A673 (cell line): Measurements from ENCODE around the gene KPTN.

Experiments
- CTCF ChIP-seq: fragments of 300-800, 200-600 bp; sonication (generic); conservative IDR thresholded peaks from 2 replicates; pipeline ENCODE4 v1.5.1; 2017; ENCODE audit warnings: low read depth, mild to moderate bottlenecking, antibody characterized with exemption, low read length, moderate library complexity, mixed read lengths
- EZH2 ChIP-seq: fragments of 200-600 bp; sonication (generic); IDR thresholded peaks from 2 replicates; pipeline ENCODE4 v1.6.1; 2017; ENCODE audit warnings: borderline replicate concordance, low read depth, mild to moderate bottlenecking, mixed read lengths, antibody characterized with exemption, low read length; ENCODE audit not compliant: poor library complexity, severe bottlenecking

DNA sequence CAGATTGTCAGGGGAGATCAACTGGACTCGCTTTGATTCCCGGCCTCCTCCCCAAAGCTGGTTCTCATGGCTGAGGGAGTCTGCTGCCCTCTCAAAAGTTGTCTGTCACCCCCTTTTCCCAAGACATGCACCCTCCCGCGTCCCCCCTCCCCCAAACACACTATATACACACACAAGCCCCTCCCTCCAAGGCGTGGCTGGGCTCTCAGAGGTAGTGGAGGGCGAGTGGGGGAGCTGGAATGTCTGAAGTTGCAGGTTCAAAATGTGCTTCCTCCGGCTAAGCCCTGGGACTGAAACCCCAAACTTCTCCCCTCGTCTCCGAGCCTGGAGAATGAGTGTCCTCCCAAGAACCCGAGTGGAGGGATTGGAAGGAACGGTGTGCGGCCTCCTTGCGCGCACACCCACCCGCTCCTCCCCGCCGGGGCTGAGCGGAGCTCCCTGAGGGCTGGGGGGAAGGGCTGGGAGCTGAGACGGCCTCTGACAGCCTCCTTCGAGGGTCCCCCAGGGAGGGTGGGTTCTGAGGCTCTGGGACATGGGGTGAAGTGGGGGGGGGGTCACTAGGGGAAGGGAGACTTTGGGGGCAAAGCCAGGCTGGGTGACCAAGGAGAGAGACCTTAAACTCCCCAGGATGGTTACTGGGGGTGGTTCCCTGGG, 54.8 kb downstream of the KPTN start:
- TF ChIP-seq CTCF (no peak), EZH2 (no peak)
